ENCODE measurements around the gene OR51B6. TPM values are rescaled to one million over a fixed set of nuclear protein-coding genes. Genes with fewer than 3 reads are reported as not detected.
"Not testable (repeated sequence)": the region's sequence is repeated elsewhere in the genome, so short reads cannot be mapped to it uniquely, and the experiment has no call there.

Gene OR51B6
- total RNA-seq, 1 experiment from 2014 or later, result not detected

GRCh38 chr11:5363679-5364078 is 12.4 kb downstream of the OR51B6 start:
- TF ChIP-seq POLR2AphosphoS5 (IDR thresholded peaks at IDR 0.05; ENCODE audit: low read depth, low read length), result no peak
- TF ChIP-seq CTCF (IDR thresholded peaks at IDR 0.05), result no peak
- TF ChIP-seq TCF7L2 (IDR thresholded peaks at IDR 0.05; ENCODE audit: low read depth, low read length), result no peak
- TF ChIP-seq SIN3A (IDR thresholded peaks at IDR 0.05; ENCODE audit: borderline replicate concordance, insufficient read depth, low read depth, low read length), result no peak
- no peak for TF ChIP-seq REST (IDR thresholded peaks at IDR 0.05; ENCODE audit: insufficient read depth in 1 of 2, low read depth in 2 of 2, low read length in 1 of 2)
- ATAC-seq (no peak), DNase-seq (ENCODE audit: low read depth, low spot score) (no peak)
- Histone ChIP-seq H3K27me3 (ENCODE audit: control insufficient read depth, insufficient read depth, low read length) (no peaks in the 10 kb centered on the region; the same call in 1 of the 2 replicates), H3K4me3 (ENCODE audit: low read depth in 2 of 2, low read length in 2 of 2) (no peak overlapping the region), H3K4me1 (ENCODE audit: control insufficient read depth, insufficient read depth, low read length) (no peaks in the 10 kb centered on the region), H3K9me3 (ENCODE audit: control insufficient read depth, insufficient read depth, low read depth, low read length) (no peaks in the 10 kb centered on the region), H3K36me3 (ENCODE audit: control insufficient read depth, insufficient read depth, low read length) (no peaks in the 10 kb centered on the region), H3K27ac (ENCODE audit: low read length) (no peak overlapping the region)
- in situ Hi-C loops (cut with HindIII; ENCODE audit: low pct_unique_long_range_greater_than_20kb, low sequenced_read_pairs), result no loop called here
- intact Hi-C loops (cut with micrococcal nuclease; ENCODE audit: unreplicated experiment), result no loop called here
- ChIA-PET CTCF (no interaction called here), POLR2A (no interaction called here)
- BruUV-seq (replicated peaks), result no TSS peak

- H3K27me3 ChIP-seq (ENCODE audit: control insufficient read depth, insufficient read depth, low read length), result no peaks in the 10 kb centered on the region; the same call in 1 of the 2 replicates
- H3K4me1 ChIP-seq (ENCODE audit: control insufficient read depth, insufficient read depth, low read length), result no peaks in the 10 kb centered on the region
- no peak for ATAC-seq
- H3K9me3 ChIP-seq (ENCODE audit: control insufficient read depth, insufficient read depth, low read depth, low read length), result no peaks in the 10 kb centered on the region
- in situ Hi-C loops (cut with HindIII; ENCODE audit: low pct_unique_long_range_greater_than_20kb, low sequenced_read_pairs) (no loop called here), intact Hi-C loops (cut with micrococcal nuclease; ENCODE audit: unreplicated experiment) (no loop called here)
- BruUV-seq (replicated peaks), result no TSS peak
- no peak for DNase-seq (ENCODE audit: low read depth, low spot score)
- no peak for TF ChIP-seq REST (IDR thresholded peaks at IDR 0.05; ENCODE audit: insufficient read depth in 1 of 2, low read depth in 2 of 2, low read length in 1 of 2)
- TF ChIP-seq SIN3A (IDR thresholded peaks at IDR 0.05; ENCODE audit: borderline replicate concordance, insufficient read depth, low read depth, low read length), result no peak
- no peak for TF ChIP-seq TCF7L2 (IDR thresholded peaks at IDR 0.05; ENCODE audit: low read depth, low read length)
- TF ChIP-seq POLR2AphosphoS5 (IDR thresholded peaks at IDR 0.05; ENCODE audit: low read depth, low read length), result no peak
- no peak for TF ChIP-seq CTCF (IDR thresholded peaks at IDR 0.05)
- no peaks in the 10 kb centered on the region for H3K36me3 ChIP-seq (ENCODE audit: control insufficient read depth, insufficient read depth, low read length)
- POLR2A ChIA-PET, result no interaction called here
- CTCF ChIA-PET, result no interaction called here
- no peak overlapping the region for H3K4me3 ChIP-seq (ENCODE audit: low read depth in 2 of 2, low read length in 2 of 2)
- H3K27ac ChIP-seq (ENCODE audit: low read length), result no peak overlapping the region
Observed at GRCh38 chr11:5364214-5364613, 12.9 kb downstream of the OR51B6 start.

GRCh38 chr11:5366365-5366764 is 15.1 kb downstream of the OR51B6 start:
- POLR2A ChIA-PET; H3K4me1 ChIP-seq (ENCODE audit: control insufficient read depth, insufficient read depth, low read length); CTCF ChIA-PET; BruUV-seq (replicated peaks); H3K9me3 ChIP-seq (ENCODE audit: control insufficient read depth, insufficient read depth, low read depth, low read length); H3K36me3 ChIP-seq (ENCODE audit: control insufficient read depth, insufficient read depth, low read length); in situ Hi-C loops (cut with HindIII; ENCODE audit: low pct_unique_long_range_greater_than_20kb, low sequenced_read_pairs); DNase-seq (ENCODE audit: low read depth, low spot score); H3K27ac ChIP-seq (ENCODE audit: low read length); intact Hi-C loops (cut with micrococcal nuclease; ENCODE audit: unreplicated experiment); H3K4me3 ChIP-seq (ENCODE audit: low read depth in 2 of 2, low read length in 2 of 2); ATAC-seq; H3K27me3 ChIP-seq (ENCODE audit: control insufficient read depth, insufficient read depth, low read length): not testable (repeated sequence)
